ENCODE measurements around the gene ZBTB20.

ZBTB20 gene

GRCh38 chr3:114363554-114364202 lies 783.4 kb downstream of the ZBTB20 start:
- no peak overlapping the region for H3K4me2 ChIP-seq (ENCODE audit: low read length)
- H2BK15ac ChIP-seq (replicated peaks; ENCODE audit: low read depth), result no peak overlapping the region
- WGBS (ENCODE audit: extremely low coverage, insufficient coverage, low lambda C conversion rate), result no CpG with 5 or more reads among the region's 1 CpG
- H3K4ac ChIP-seq (ENCODE audit: low read depth, low read length), result no peak overlapping the region
- no peak overlapping the region for H3K9ac ChIP-seq (ENCODE audit: low read length)
- H3K36me3 ChIP-seq (ENCODE audit: control insufficient read depth, insufficient read depth, low read length), result no peaks in the 10 kb centered on the region
- no peak overlapping the region for H3K4me3 ChIP-seq (ENCODE audit: low read length)
- H3K79me1 ChIP-seq (ENCODE audit: low read length), result no peaks in the 10 kb centered on the region
- no peaks in the 10 kb centered on the region for H3K4me1 ChIP-seq (ENCODE audit: control insufficient read depth, low read depth, low read length)
- no peaks in the 10 kb centered on the region for H3K27me3 ChIP-seq (ENCODE audit: insufficient read depth, low read length, poor library complexity)
- H3K27ac ChIP-seq (ENCODE audit: low read depth, low read length), result no peak overlapping the region
- H3K18ac ChIP-seq (ENCODE audit: low read length), result no peak overlapping the region
- H4K5ac ChIP-seq (ENCODE audit: low read length), result no peak overlapping the region
- no peak overlapping the region for H3K56ac ChIP-seq (ENCODE audit: low read length)
- DNase-seq, result no peak
- H3K23ac ChIP-seq (ENCODE audit: low read length), result no peak overlapping the region
- no peak overlapping the region for H4K8ac ChIP-seq (ENCODE audit: low read depth, low read length)
- H2BK120ac ChIP-seq (ENCODE audit: low read depth, low read length), result no peak overlapping the region
- H2AK5ac ChIP-seq (ENCODE audit: low read length), result no peak overlapping the region
- no peak overlapping the region for H2BK5ac ChIP-seq (ENCODE audit: low read length)
- H3K79me2 ChIP-seq (ENCODE audit: control insufficient read depth, insufficient read depth, low read length), result no peaks in the 10 kb centered on the region

- H3K4ac ChIP-seq (ENCODE audit: low read depth, low read length), result no peak overlapping the region
- H3K4me2 ChIP-seq (ENCODE audit: low read length), result no peak overlapping the region
- no peak overlapping the region for H2AK5ac ChIP-seq (ENCODE audit: low read length)
- no peaks in the 10 kb centered on the region for H3K27me3 ChIP-seq (ENCODE audit: insufficient read depth, low read length, poor library complexity)
- no peak overlapping the region for H3K18ac ChIP-seq (ENCODE audit: low read length)
- DNase-seq, result peak; percentile 18
- WGBS (ENCODE audit: extremely low coverage, insufficient coverage, low lambda C conversion rate), result no CpG with 5 or more reads among the region's 1 CpG
- H2BK5ac ChIP-seq (ENCODE audit: low read length), result no peak overlapping the region
- no peak overlapping the region for H3K4me3 ChIP-seq (ENCODE audit: low read length)
- no peaks in the 10 kb centered on the region for H3K4me1 ChIP-seq (ENCODE audit: control insufficient read depth, low read depth, low read length)
- no peak overlapping the region for H3K56ac ChIP-seq (ENCODE audit: low read length)
- H2BK15ac ChIP-seq (replicated peaks; ENCODE audit: low read depth), result no peak overlapping the region
- H2BK120ac ChIP-seq (ENCODE audit: low read depth, low read length), result no peak overlapping the region
- H3K79me2 ChIP-seq (ENCODE audit: control insufficient read depth, insufficient read depth, low read length), result no peaks in the 10 kb centered on the region
- H4K8ac ChIP-seq (ENCODE audit: low read depth, low read length), result no peak overlapping the region
- no peaks in the 10 kb centered on the region for H3K36me3 ChIP-seq (ENCODE audit: control insufficient read depth, insufficient read depth, low read length)
- no peaks in the 10 kb centered on the region for H3K79me1 ChIP-seq (ENCODE audit: low read length)
- H3K9ac ChIP-seq (ENCODE audit: low read length), result no peak overlapping the region
- no peak overlapping the region for H3K27ac ChIP-seq (ENCODE audit: low read depth, low read length)
- H3K23ac ChIP-seq (ENCODE audit: low read length), result no peak overlapping the region
- no peak overlapping the region for H4K5ac ChIP-seq (ENCODE audit: low read length)
Measured at GRCh38 chr3:114362815-114363214, 784.3 kb downstream of the ZBTB20 start.

- no peak overlapping the region for H2AK5ac ChIP-seq (ENCODE audit: low read length)
- no peak overlapping the region for H4K5ac ChIP-seq (ENCODE audit: low read length)
- no peak overlapping the region for H3K4ac ChIP-seq (ENCODE audit: low read depth, low read length)
- no peak overlapping the region for H3K4me2 ChIP-seq (ENCODE audit: low read length)
- no peak overlapping the region for H4K8ac ChIP-seq (ENCODE audit: low read depth, low read length)
- H2BK120ac ChIP-seq (ENCODE audit: low read depth, low read length), result no peak overlapping the region
- no peak for DNase-seq
- H3K9ac ChIP-seq (ENCODE audit: low read length), result no peak overlapping the region
- H3K79me2 ChIP-seq (ENCODE audit: control insufficient read depth, insufficient read depth, low read length), result no peaks in the 10 kb centered on the region
- H3K36me3 ChIP-seq (ENCODE audit: control insufficient read depth, insufficient read depth, low read length), result no peaks in the 10 kb centered on the region
- no peak overlapping the region for H2BK5ac ChIP-seq (ENCODE audit: low read length)
- H3K23ac ChIP-seq (ENCODE audit: low read length), result no peak overlapping the region
- H3K56ac ChIP-seq (ENCODE audit: low read length), result no peak overlapping the region
- H3K4me3 ChIP-seq (ENCODE audit: low read length), result no peak overlapping the region
- H3K27ac ChIP-seq (ENCODE audit: low read depth, low read length), result no peak overlapping the region
- no peaks in the 10 kb centered on the region for H3K79me1 ChIP-seq (ENCODE audit: low read length)
- H3K27me3 ChIP-seq (ENCODE audit: insufficient read depth, low read length, poor library complexity), result no peaks in the 10 kb centered on the region
- H3K18ac ChIP-seq (ENCODE audit: low read length), result no peak overlapping the region
- H2BK15ac ChIP-seq (replicated peaks; ENCODE audit: low read depth), result no peak overlapping the region
- no peaks in the 10 kb centered on the region for H3K4me1 ChIP-seq (ENCODE audit: control insufficient read depth, low read depth, low read length)
Measured at GRCh38 chr3:114361391-114361790, 785.7 kb downstream of the ZBTB20 start.

GRCh38 chr3:114356525-114356924 lies 790.6 kb downstream of the ZBTB20 start:
- Histone ChIP-seq H3K27me3 (ENCODE audit: insufficient read depth, low read length, poor library complexity) (no peaks in the 10 kb centered on the region), H4K8ac (ENCODE audit: low read depth, low read length) (no peak overlapping the region), H3K36me3 (ENCODE audit: control insufficient read depth, insufficient read depth, low read length) (no peaks in the 10 kb centered on the region), H3K79me1 (ENCODE audit: low read length) (no peaks in the 10 kb centered on the region), H3K4me1 (ENCODE audit: control insufficient read depth, low read depth, low read length) (no peaks in the 10 kb centered on the region), H3K56ac (ENCODE audit: low read length) (no peak overlapping the region), H3K27ac (ENCODE audit: low read depth, low read length) (no peak overlapping the region), H3K79me2 (ENCODE audit: control insufficient read depth, insufficient read depth, low read length) (no peaks in the 10 kb centered on the region), H2AK5ac (ENCODE audit: low read length) (no peak overlapping the region), H2BK15ac (replicated peaks; ENCODE audit: low read depth) (no peak overlapping the region), H3K9ac (ENCODE audit: low read length) (no peak overlapping the region), H2BK5ac (ENCODE audit: low read length) (no peak overlapping the region), H2BK120ac (ENCODE audit: low read depth, low read length) (no peak overlapping the region), H3K18ac (ENCODE audit: low read length) (no peak overlapping the region), H3K4ac (ENCODE audit: low read depth, low read length) (no peak overlapping the region), H3K4me3 (ENCODE audit: low read length) (no peak overlapping the region), H4K5ac (ENCODE audit: low read length) (no peak overlapping the region), H3K4me2 (ENCODE audit: low read length) (no peak overlapping the region), H3K23ac (ENCODE audit: low read length) (no peak overlapping the region)
- no peak for DNase-seq
- WGBS (ENCODE audit: extremely low coverage, insufficient coverage, low lambda C conversion rate), result no CpG with 5 or more reads among the region's 1 CpG

DNA sequence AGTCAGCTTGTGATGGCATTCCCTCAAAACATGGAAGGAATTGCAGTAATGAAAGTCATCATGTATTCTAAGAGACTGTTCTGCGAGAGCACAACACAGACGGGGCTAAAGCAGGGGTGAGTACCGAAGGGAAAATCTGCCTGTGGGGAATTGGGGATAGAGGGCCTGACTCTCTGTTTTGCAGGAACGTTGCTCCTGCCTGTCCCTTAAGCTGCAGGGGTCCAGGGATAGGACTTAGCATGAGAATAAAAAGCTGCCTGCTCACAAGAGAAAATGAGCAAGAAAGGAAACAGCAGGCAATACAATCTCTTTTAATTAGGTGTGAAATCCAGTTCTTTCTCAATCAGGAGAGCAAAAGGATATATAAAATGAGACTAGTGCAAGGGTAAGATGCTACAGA lies 791.0 kb downstream of the ZBTB20 start:
- H3K18ac ChIP-seq (ENCODE audit: low read length), result no peak overlapping the region
- H3K4me3 ChIP-seq (ENCODE audit: low read length), result no peak overlapping the region
- DNase-seq, result peak; percentile 60

GRCh38 chr3:114355653-114356052 lies 791.4 kb downstream of the ZBTB20 start:
- Histone ChIP-seq H4K5ac (ENCODE audit: low read length) (no peak overlapping the region), H3K4me3 (ENCODE audit: low read length) (no peak overlapping the region), H3K23ac (ENCODE audit: low read length) (no peak overlapping the region), H3K79me1 (ENCODE audit: low read length) (no peaks in the 10 kb centered on the region), H4K8ac (ENCODE audit: low read depth, low read length) (no peak overlapping the region), H2AK5ac (ENCODE audit: low read length) (no peak overlapping the region), H3K18ac (ENCODE audit: low read length) (no peak overlapping the region), H3K4me2 (ENCODE audit: low read length) (no peak overlapping the region), H2BK120ac (ENCODE audit: low read depth, low read length) (no peak overlapping the region), H3K9ac (ENCODE audit: low read length) (no peak overlapping the region), H2BK15ac (replicated peaks; ENCODE audit: low read depth) (no peak overlapping the region), H3K79me2 (ENCODE audit: control insufficient read depth, insufficient read depth, low read length) (no peaks in the 10 kb centered on the region), H3K27ac (ENCODE audit: low read depth, low read length) (no peak overlapping the region), H3K27me3 (ENCODE audit: insufficient read depth, low read length, poor library complexity) (no peaks in the 10 kb centered on the region), H3K4ac (ENCODE audit: low read depth, low read length) (no peak overlapping the region), H3K4me1 (ENCODE audit: control insufficient read depth, low read depth, low read length) (no peaks in the 10 kb centered on the region), H3K56ac (ENCODE audit: low read length) (no peak overlapping the region), H3K36me3 (ENCODE audit: control insufficient read depth, insufficient read depth, low read length) (no peaks in the 10 kb centered on the region), H2BK5ac (ENCODE audit: low read length) (no peak overlapping the region)
- DNase-seq, result no peak

More for the DNA sequence above, 791.0 kb downstream of the ZBTB20 start:
- no peak overlapping the region for H4K5ac ChIP-seq (ENCODE audit: low read length)
- H2BK5ac ChIP-seq (ENCODE audit: low read length), result no peak overlapping the region
- WGBS (ENCODE audit: extremely low coverage, insufficient coverage, low lambda C conversion rate), result no CpG with 5 or more reads among the region's 4 CpGs
- no peak overlapping the region for H3K4me2 ChIP-seq (ENCODE audit: low read length)
- H2BK15ac ChIP-seq (replicated peaks; ENCODE audit: low read depth), result no peak overlapping the region
- no peaks in the 10 kb centered on the region for H3K79me1 ChIP-seq (ENCODE audit: low read length)
- H2AK5ac ChIP-seq (ENCODE audit: low read length), result no peak overlapping the region
- H3K36me3 ChIP-seq (ENCODE audit: control insufficient read depth, insufficient read depth, low read length), result no peaks in the 10 kb centered on the region
- no peak overlapping the region for H3K9ac ChIP-seq (ENCODE audit: low read length)
- H3K27ac ChIP-seq (ENCODE audit: low read depth, low read length), result no peak overlapping the region
- no peaks in the 10 kb centered on the region for H3K27me3 ChIP-seq (ENCODE audit: insufficient read depth, low read length, poor library complexity)
- no peaks in the 10 kb centered on the region for H3K4me1 ChIP-seq (ENCODE audit: control insufficient read depth, low read depth, low read length)
- H2BK120ac ChIP-seq (ENCODE audit: low read depth, low read length), result no peak overlapping the region
- no peak overlapping the region for H3K4ac ChIP-seq (ENCODE audit: low read depth, low read length)
- no peak overlapping the region for H3K56ac ChIP-seq (ENCODE audit: low read length)
- H3K79me2 ChIP-seq (ENCODE audit: control insufficient read depth, insufficient read depth, low read length), result no peaks in the 10 kb centered on the region
- no peak overlapping the region for H3K23ac ChIP-seq (ENCODE audit: low read length)
- no peak overlapping the region for H4K8ac ChIP-seq (ENCODE audit: low read depth, low read length)
